ENCODE results near the gene C16orf96.

GRCh38 chr16:4639899-4640509 lies 83.9 kb downstream of the C16orf96 start:
- TF ChIP-seq, protein P1, sequence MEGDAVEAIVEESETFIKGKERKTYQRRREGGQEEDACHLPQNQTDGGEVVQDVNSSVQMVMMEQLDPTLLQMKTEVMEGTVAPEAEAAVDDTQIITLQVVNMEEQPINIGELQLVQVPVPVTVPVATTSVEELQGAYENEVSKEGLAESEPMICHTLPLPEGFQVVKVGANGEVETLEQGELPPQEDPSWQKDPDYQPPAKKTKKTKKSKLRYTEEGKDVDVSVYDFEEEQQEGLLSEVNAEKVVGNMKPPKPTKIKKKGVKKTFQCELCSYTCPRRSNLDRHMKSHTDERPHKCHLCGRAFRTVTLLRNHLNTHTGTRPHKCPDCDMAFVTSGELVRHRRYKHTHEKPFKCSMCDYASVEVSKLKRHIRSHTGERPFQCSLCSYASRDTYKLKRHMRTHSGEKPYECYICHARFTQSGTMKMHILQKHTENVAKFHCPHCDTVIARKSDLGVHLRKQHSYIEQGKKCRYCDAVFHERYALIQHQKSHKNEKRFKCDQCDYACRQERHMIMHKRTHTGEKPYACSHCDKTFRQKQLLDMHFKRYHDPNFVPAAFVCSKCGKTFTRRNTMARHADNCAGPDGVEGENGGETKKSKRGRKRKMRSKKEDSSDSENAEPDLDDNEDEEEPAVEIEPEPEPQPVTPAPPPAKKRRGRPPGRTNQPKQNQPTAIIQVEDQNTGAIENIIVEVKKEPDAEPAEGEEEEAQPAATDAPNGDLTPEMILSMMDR (IDR thresholded peaks at IDR 0.05; ENCODE audit: low read length): no peak
- no peak for TF ChIP-seq EZH2 (IDR thresholded peaks at IDR 0.05; ENCODE audit: borderline replicate concordance, low read length)

All from OCI-LY1 (cell line).